HEK293 (cell line): ENCODE data around the gene NFKB1.

Experiments used
- CTCF ChIP-seq: fragments of 450-650 bp; formaldehyde crosslinking; IDR thresholded peaks from 2 replicates; pipeline ENCODE4 v1.5.1; 2016; ENCODE audit warnings: missing biosample characterization, missing genetic modification characterization
- HOXC10 ChIP-seq: sonication (generic); formaldehyde crosslinking; IDR thresholded peaks from 2 replicates; pipeline ENCODE4 v1.8.1; 2023; ENCODE audit warnings: mild to moderate bottlenecking, missing genetic modification reagents
- SP2 ChIP-seq: fragments of 450-650 bp; formaldehyde crosslinking; IDR thresholded peaks from 2 replicates; pipeline ENCODE4 v1.5.1; 2016; ENCODE audit warnings: missing biosample characterization, missing genetic modification characterization

DNA sequence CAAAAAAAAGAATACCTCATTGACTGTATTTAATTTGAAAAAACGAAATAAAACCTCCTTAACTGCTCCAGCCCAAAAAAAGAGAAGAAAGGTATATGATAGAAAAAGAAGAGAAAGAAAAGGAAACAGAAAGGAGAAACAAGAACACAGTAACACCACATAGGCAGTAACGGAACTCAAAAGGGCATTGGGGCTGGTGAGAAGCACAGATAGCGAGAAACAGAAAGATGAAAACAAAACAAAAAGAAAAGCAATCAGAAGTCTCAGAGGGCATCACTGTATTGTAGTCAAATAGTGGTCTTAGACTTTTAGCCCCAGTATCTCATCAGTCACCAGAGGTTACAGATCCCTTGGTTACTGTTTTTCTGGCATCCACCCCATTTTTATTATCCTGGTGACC, 88.6 kb downstream of the NFKB1 start:
- TF ChIP-seq HOXC10 (CRISPR knock-in tag) (no peak), CTCF (tag by site-specific recombination) (no peak), SP2 (no peak)
